ENCODE measurements around the gene NAALADL2. TPM values are rescaled to one million over a fixed set of nuclear protein-coding genes. Genes with fewer than 3 reads are reported as not detected.
"Not testable (repeated sequence)": the region's sequence is repeated elsewhere in the genome, so short reads cannot be mapped to it uniquely, and the experiment has no call there.

Gene NAALADL2
- total and polyA plus RNA-seq, 4 donors: 0.28 to 4.6 (median 3.1) TPM

GRCh38 chr3:175270198-175270837 is 411.2 kb downstream of the NAALADL2 start (continued):
- no peak for TF ChIP-seq EGR1 (IDR thresholded peaks at IDR 0.05; ENCODE audit: low read depth in 2 of 2)
- no peak for TF ChIP-seq FOXA1 (IDR thresholded peaks at IDR 0.05)
- no peak for TF ChIP-seq GABPA (IDR thresholded peaks at IDR 0.05 in 1 of 2, conservative IDR thresholded peaks at IDR 0.05 in 1 of 2)
- TF ChIP-seq RAD21 (IDR thresholded peaks at IDR 0.05): no peak
- no peak for TF ChIP-seq ATF3 (IDR thresholded peaks at IDR 0.05)
- TF ChIP-seq YY1 (IDR thresholded peaks at IDR 0.05): no peak
- no peak for TF ChIP-seq TAF1 (conservative IDR thresholded peaks at IDR 0.05)

- DNase-seq (ENCODE audit: low spot score): no peak
- no peak for TF ChIP-seq HNF4G (IDR thresholded peaks at IDR 0.05)
- no peak for TF ChIP-seq MAX (IDR thresholded peaks at IDR 0.05)
- no peak for TF ChIP-seq EGR1 (IDR thresholded peaks at IDR 0.05; ENCODE audit: low read depth in 2 of 2)
- no peak for TF ChIP-seq CTCF (IDR thresholded peaks at IDR 0.05; ENCODE audit: low read depth, low read length, missing input control)
- TF ChIP-seq NR2F2 (IDR thresholded peaks at IDR 0.05): no peak
- TF ChIP-seq SP1 (IDR thresholded peaks at IDR 0.05): no peak
- no peak for TF ChIP-seq HNF4A (conservative IDR thresholded peaks at IDR 0.05)
- TF ChIP-seq RXRA (IDR thresholded peaks at IDR 0.05): no peak
- no peak for TF ChIP-seq REST (IDR thresholded peaks at IDR 0.05)
- TF ChIP-seq TAF1 (conservative IDR thresholded peaks at IDR 0.05): no peak
- no peak for TF ChIP-seq YY1 (IDR thresholded peaks at IDR 0.05)
- no peaks in the 10 kb centered on the region for H3K9me3 ChIP-seq (ENCODE audit: control insufficient read depth in 4 of 4, low read length in 3 of 4)
Observed at GRCh38 chr3:175270866-175271265, 411.7 kb downstream of the NAALADL2 start.

GRCh38 chr3:175271465-175271864 is 412.3 kb downstream of the NAALADL2 start:
- WGBS: 94% methylated on average over 11 of the region's 11 CpGs

More at GRCh38 chr3:175270866-175271265, 411.7 kb downstream of the NAALADL2 start:
- Histone ChIP-seq H3K4me3 (ENCODE audit: low read depth in 1 of 3, low read length in 3 of 3) (no peak overlapping the region), H3K4me1 (ENCODE audit: control insufficient read depth in 4 of 4, insufficient read depth in 4 of 4, low read length in 3 of 4) (no peaks in the 10 kb centered on the region), H3K27ac (ENCODE audit: low read depth in 1 of 2, low read length in 2 of 2) (no peak overlapping the region), H3K27me3 (ENCODE audit: control insufficient read depth in 4 of 4, insufficient read depth in 4 of 4, low read length in 3 of 4) (no peaks in the 10 kb centered on the region), H3K36me3 (ENCODE audit: control insufficient read depth in 4 of 4, insufficient read depth in 3 of 4, low read depth in 1 of 4, low read length in 3 of 4) (no peaks in the 10 kb centered on the region), H3K9ac (ENCODE audit: low read depth in 1 of 2, low read length in 2 of 2) (no peak overlapping the region)

More at GRCh38 chr3:175271465-175271864, 412.3 kb downstream of the NAALADL2 start:
- H3K27me3 ChIP-seq (ENCODE audit: control insufficient read depth in 4 of 4, insufficient read depth in 4 of 4, low read length in 3 of 4); H3K9ac ChIP-seq (ENCODE audit: low read depth in 1 of 2, low read length in 2 of 2); H3K9me3 ChIP-seq (ENCODE audit: control insufficient read depth in 4 of 4, low read length in 3 of 4); H3K36me3 ChIP-seq (ENCODE audit: control insufficient read depth in 4 of 4, insufficient read depth in 3 of 4, low read depth in 1 of 4, low read length in 3 of 4); H3K27ac ChIP-seq (ENCODE audit: low read depth in 1 of 2, low read length in 2 of 2); H3K4me1 ChIP-seq (ENCODE audit: control insufficient read depth in 4 of 4, insufficient read depth in 4 of 4, low read length in 3 of 4); DNase-seq (ENCODE audit: low spot score); H3K4me3 ChIP-seq (ENCODE audit: low read depth in 1 of 3, low read length in 3 of 3): not testable (repeated sequence)

All from liver (tissue), 9 donors.